NCI-H2171 treated with DMSO at 0.1 percent for 48 hours (cell line): ENCODE results near the gene SLC20A1.

Experiments used
- DNase-seq: peaks from one replicate; lab custom pipeline; 2025; lab: John Stamatoyannopoulos, UW

SLC20A1 gene

GRCh38 chr2:112709703-112710102, 64.0 kb downstream of the SLC20A1 start:
- DNase-seq, result no peak

- DNase-seq, result no peak
These were observed 65.4 kb downstream of the SLC20A1 start for GRCh38 chr2:112710956-112711750.

DNA sequence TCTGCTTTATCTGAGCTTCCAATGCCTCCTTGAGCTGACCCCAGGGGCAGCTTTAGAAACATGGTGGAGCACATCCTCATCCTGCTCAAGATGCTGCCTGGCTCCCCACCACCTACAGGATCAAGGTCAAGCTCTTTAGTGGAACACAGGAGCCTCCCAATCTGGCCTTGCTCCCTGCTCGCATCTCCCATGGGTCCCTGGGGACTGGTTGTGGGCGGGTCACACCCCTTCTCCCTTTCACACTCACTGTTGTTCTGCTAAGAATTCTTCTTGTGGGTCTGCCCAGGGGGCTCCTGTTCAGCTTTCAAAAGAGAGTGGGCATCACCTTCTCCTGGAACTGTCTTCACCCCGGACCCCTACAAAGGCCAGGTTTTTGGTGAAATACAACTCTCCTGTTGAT, 66.7 kb downstream of the SLC20A1 start:
- no peak for DNase-seq

GRCh38 chr2:112712903-112713584, 67.3 kb downstream of the SLC20A1 start:
- DNase-seq, result no peak
